HepG2 (cell line): ENCODE data around the gene C9orf50. TPM values are rescaled to one million over a fixed set of nuclear protein-coding genes. Genes with fewer than 3 reads are reported as not detected.

ENCODE experiments used
- BRF2 ChIP-seq: sonication (generic); formaldehyde crosslinking; IDR thresholded peaks from 2 replicates; pipeline ENCODE4 v1.8.1; 2022; ENCODE audit warnings: mild to moderate bottlenecking, missing genetic modification reagents
- CCDC6 ChIP-seq: sonication (generic); formaldehyde crosslinking; IDR thresholded peaks from 2 replicates; pipeline ENCODE4 v1.8.1; 2022; ENCODE audit warnings: mild to moderate bottlenecking, missing genetic modification reagents, moderate library complexity
- CTCF ChIP-seq: sonication (generic); formaldehyde crosslinking; IDR thresholded peaks from 2 replicates; pipeline ENCODE4 v1.5.0; 2020; ENCODE audit warnings: mild to moderate bottlenecking, missing genetic modification reagents, moderate library complexity
- GMEB1 ChIP-seq: sonication (generic); formaldehyde crosslinking; IDR thresholded peaks from 2 replicates; pipeline ENCODE4 v1.5.1; 2020; ENCODE audit warnings: missing genetic modification reagents, mild to moderate bottlenecking, borderline replicate concordance
- KMT2B ChIP-seq: IDR thresholded peaks from 2 replicates; pipeline ENCODE4 v1.6.1; 2016; ENCODE audit warnings: missing genetic modification reagents, missing compliant biosample characterization
- MAZ ChIP-seq, 2 experiments: sonication (generic) in 1 of 2; formaldehyde crosslinking in 1 of 2; IDR thresholded peaks; 2 replicates each; pipeline versions ENCODE4 v1.5.0 to v1.6.1; 2012 to 2020; ENCODE audit warnings: low read depth in 2 of 2, mild to moderate bottlenecking in 2 of 2, borderline replicate concordance in 1 of 2, improper control_type of control experiment in 1 of 2, low read length in 1 of 2, missing genetic modification reagents in 1 of 2, moderate library complexity in 1 of 2
- NFKB2 ChIP-seq: sonication (generic); formaldehyde crosslinking; IDR thresholded peaks from 2 replicates; pipeline ENCODE4 v1.4.0; 2020; ENCODE audit warnings: missing genetic modification reagents, borderline replicate concordance
- ZBTB21 ChIP-seq: sonication (generic); formaldehyde crosslinking; IDR thresholded peaks from 2 replicates; pipeline ENCODE4 v1.4.0; 2020; ENCODE audit warnings: missing genetic modification reagents
- ZNF281 ChIP-seq: sonication (generic); formaldehyde crosslinking; IDR thresholded peaks from 2 replicates; pipeline ENCODE4 v1.4.0; 2020; ENCODE audit warnings: missing genetic modification reagents, borderline replicate concordance
- ZNF512B ChIP-seq: sonication (generic); formaldehyde crosslinking; IDR thresholded peaks from 2 replicates; pipeline ENCODE4 v1.5.1; 2020; ENCODE audit warnings: missing genetic modification reagents, mild to moderate bottlenecking, borderline replicate concordance
- ZNF770 ChIP-seq: sonication (generic); formaldehyde crosslinking; IDR thresholded peaks from 2 replicates; pipeline ENCODE4 v1.5.0; 2020; ENCODE audit warnings: mild to moderate bottlenecking, missing genetic modification reagents
- ZNF83 ChIP-seq: sonication (generic); formaldehyde crosslinking; IDR thresholded peaks from 2 replicates; pipeline ENCODE4 v1.4.0; 2020; ENCODE audit warnings: missing genetic modification reagents, mild to moderate bottlenecking, borderline replicate concordance
- polyA plus RNA-seq, 8 experiments: library from polyadenylated mRNA; depleted of rRNA in 3 of 8; stranded (reverse) in 7 of 8; unstranded in 1 of 8; fragments of >200 nt; fragmentation: Illumina TruSeq in 4 of 8; extraction: Trizol in 4 of 8; gene quantifications; 2 replicates each; pipeline versions ENCODE4 v1.2.1 to v1.2.3, GENCODE V29; 2011 to 2016; ENCODE audit warnings: low read depth in 4 of 8, missing spikeins in 1 of 8, mixed read lengths in 1 of 8; ENCODE audit not compliant: insufficient read depth in 1 of 8
- total RNA-seq, 5 experiments: library from RNA; depleted of rRNA; stranded (reverse); fragments of >200 nt; fragmentation: Illumina TruSeq; extraction: Trizol; gene quantifications; 2 replicates each; pipeline ENCODE4 v1.2.3, GENCODE V29; 2016; ENCODE audit warnings: low read depth in 1 of 5

Gene C9orf50
- total and polyA plus RNA-seq, 2 of the 13 experiments (the other 11 are each of a cell fraction or from before 2014, with no cell fraction given), result not detected

DNA sequence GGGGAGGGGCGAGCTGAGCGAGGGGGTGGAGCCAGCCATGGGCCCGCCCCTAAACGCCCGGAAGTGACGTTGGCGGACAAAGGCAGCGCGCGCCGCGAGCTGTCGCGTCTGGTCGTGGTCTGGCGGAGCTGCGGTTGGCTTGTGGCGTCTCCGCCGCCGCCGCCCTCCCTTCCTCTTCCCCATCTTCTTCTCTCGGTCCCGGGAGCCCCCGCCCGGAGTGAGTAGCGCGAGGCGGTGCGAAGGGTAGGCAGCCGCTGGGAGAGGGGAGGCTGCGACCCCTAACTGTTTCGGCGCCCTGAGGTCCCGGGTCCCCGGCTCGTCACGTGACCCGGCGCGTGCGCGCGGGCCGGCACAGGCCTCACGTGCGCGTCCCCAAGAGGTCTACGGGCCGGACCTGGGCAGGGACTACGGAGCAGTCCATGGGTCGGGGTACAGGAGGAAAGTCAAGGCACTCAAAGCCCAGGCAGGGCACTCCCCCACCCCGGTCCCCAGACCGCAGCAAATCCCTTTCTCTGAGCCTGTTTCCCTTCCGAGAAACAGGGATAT lies 5.3 kb upstream of the C9orf50 start, which contains the start of gene NTMT1 (continued):
- TF ChIP-seq ZNF770 (CRISPR knock-in tag), result no peak; the same call in 1 of the 2 replicates
- TF ChIP-seq CTCF, result peak; percentile 14
- peak; percentile 72 for TF ChIP-seq GMEB1 (CRISPR knock-in tag)
- TF ChIP-seq MAZ (IDR thresholded peaks at IDR 0.05; ENCODE audit: borderline replicate concordance, low read depth, low read length), result peak; percentile 45; the same call in 1 of the 2 replicates
- 0 out of 2 replicates have a peak, but pooled peaks have one; percentile 49 for TF ChIP-seq MAZ (CRISPR knock-in tag; IDR thresholded peaks at IDR 0.05; ENCODE audit: low read depth)
- no peak; the same call in 1 of the 2 replicates for TF ChIP-seq CCDC6 (CRISPR knock-in tag)
- no peak for TF ChIP-seq ZNF83 (CRISPR knock-in tag)
- TF ChIP-seq ZNF512B (CRISPR knock-in tag), result peak; percentile 72; the same call in 1 of the 2 replicates
- peak; percentile 65; the same call in 1 of the 2 replicates for TF ChIP-seq NFKB2 (CRISPR knock-in tag)
- TF ChIP-seq ZNF281 (CRISPR knock-in tag), result peak; percentile 54
- TF ChIP-seq KMT2B (CRISPR knock-in tag), result 0 out of 2 replicates have a peak, but pooled peaks have one; percentile 44
- TF ChIP-seq BRF2 (CRISPR knock-in tag), result no peak; the same call in 1 of the 2 replicates
- no peak for TF ChIP-seq ZBTB21 (CRISPR knock-in tag)
